ENCODE results near the gene FGF14. TPM values are rescaled to one million over a fixed set of nuclear protein-coding genes. Genes with fewer than 3 reads are reported as not detected.
"Not testable (repeated sequence)": the region's sequence is repeated elsewhere in the genome, so short reads cannot be mapped to it uniquely, and the experiment has no call there.

Gene FGF14
- total and polyA plus RNA-seq, 7 experiments from 2014 or later, result not detected

- Histone ChIP-seq H3K4me3 (ENCODE audit: low read length) (no peak overlapping the region), H3K36me3 (ENCODE audit: control insufficient read depth in 2 of 3, insufficient read depth in 3 of 3, low read length in 3 of 3) (no peaks in the 10 kb centered on the region), H3K27ac (ENCODE audit: low read depth, low read length) (no peak overlapping the region), H3K9me3 (ENCODE audit: control insufficient read depth in 2 of 3, low read length in 3 of 3) (no peaks in the 10 kb centered on the region), H3K4me1 (ENCODE audit: control insufficient read depth in 2 of 2, insufficient read depth in 2 of 2, low read length in 2 of 2) (no peaks in the 10 kb centered on the region), H3K27me3 (ENCODE audit: control insufficient read depth in 2 of 2, insufficient read depth in 2 of 2, low read length in 2 of 2) (no peaks in the 10 kb centered on the region)
- Mint-ChIP-seq H3K27ac (no peak overlapping the region), H3K9me3 (no peaks in the 10 kb centered on the region), H3K4me3 (no peak overlapping the region), H3K27me3 (peaks cover 0 to 12% (median 0%) of the 10 kb centered on the region in 5 donors), H3K36me3 (no peaks in the 10 kb centered on the region), H3K4me1 (peaks cover 0 to 1% (median 0%) of the 10 kb centered on the region in 7 donors)
- no peak for DNase-seq
- no peak for ATAC-seq
- intact Hi-C loops (cut with micrococcal nuclease), result loop anchor here in 1 of 2 donors (5.0 to 10.0 kb wide), 2 partner anchors 418 to 995 kb away; no protein-coding TSS in a partner anchor
- ChIA-PET POLR2A (no interaction called here), CTCF (no interaction called here)
Observed at GRCh38 chr13:102139626-102140025, 262.2 kb downstream of the FGF14 start.

- H3K27ac ChIP-seq (ENCODE audit: low read depth, low read length), result no peak overlapping the region
- DNase-seq, result no peak
- Mint-ChIP-seq H3K27ac (no peak overlapping the region), H3K4me1 (peaks cover 0 to 1% (median 0%) of the 10 kb centered on the region in 7 donors), H3K27me3 (peaks cover 0 to 12% (median 0%) of the 10 kb centered on the region in 5 donors), H3K9me3 (no peaks in the 10 kb centered on the region), H3K36me3 (no peaks in the 10 kb centered on the region), H3K4me3 (no peak overlapping the region)
- no peak overlapping the region for H3K4me3 ChIP-seq (ENCODE audit: low read length)
- H3K27me3 ChIP-seq (ENCODE audit: control insufficient read depth in 2 of 2, insufficient read depth in 2 of 2, low read length in 2 of 2), result no peaks in the 10 kb centered on the region
- H3K36me3 ChIP-seq (ENCODE audit: control insufficient read depth in 2 of 3, insufficient read depth in 3 of 3, low read length in 3 of 3), result no peaks in the 10 kb centered on the region
- ATAC-seq, result no peak
- CTCF ChIA-PET, result no interaction called here
- intact Hi-C loops (cut with micrococcal nuclease), result no loop called here
- H3K9me3 ChIP-seq (ENCODE audit: control insufficient read depth in 2 of 3, low read length in 3 of 3), result no peaks in the 10 kb centered on the region
- H3K4me1 ChIP-seq (ENCODE audit: control insufficient read depth in 2 of 2, insufficient read depth in 2 of 2, low read length in 2 of 2), result no peaks in the 10 kb centered on the region
- POLR2A ChIA-PET, result no interaction called here
Observed at GRCh38 chr13:102138635-102139190, 263.1 kb downstream of the FGF14 start.

GRCh38 chr13:102137904-102138303 is 263.9 kb downstream of the FGF14 start:
- H3K27me3 ChIP-seq (ENCODE audit: control insufficient read depth in 2 of 2, insufficient read depth in 2 of 2, low read length in 2 of 2); ATAC-seq; intact Hi-C loops (cut with micrococcal nuclease); H3K27ac Mint-ChIP-seq; H3K27ac ChIP-seq (ENCODE audit: low read depth, low read length); H3K36me3 Mint-ChIP-seq; H3K4me1 ChIP-seq (ENCODE audit: control insufficient read depth in 2 of 2, insufficient read depth in 2 of 2, low read length in 2 of 2); H3K4me3 Mint-ChIP-seq; H3K4me1 Mint-ChIP-seq; POLR2A ChIA-PET; H3K36me3 ChIP-seq (ENCODE audit: control insufficient read depth in 2 of 3, insufficient read depth in 3 of 3, low read length in 3 of 3); H3K27me3 Mint-ChIP-seq; H3K9me3 Mint-ChIP-seq; H3K9me3 ChIP-seq (ENCODE audit: control insufficient read depth in 2 of 3, low read length in 3 of 3); CTCF ChIA-PET; H3K4me3 ChIP-seq (ENCODE audit: low read length); DNase-seq: not testable (repeated sequence)

GRCh38 chr13:102136735-102137296 is 265.0 kb downstream of the FGF14 start:
- Histone ChIP-seq H3K4me3 (ENCODE audit: low read length) (no peak overlapping the region), H3K36me3 (ENCODE audit: control insufficient read depth in 2 of 3, insufficient read depth in 3 of 3, low read length in 3 of 3) (no peaks in the 10 kb centered on the region), H3K27ac (ENCODE audit: low read depth, low read length) (no peak overlapping the region), H3K27me3 (ENCODE audit: control insufficient read depth in 2 of 2, insufficient read depth in 2 of 2, low read length in 2 of 2) (no peaks in the 10 kb centered on the region), H3K9me3 (ENCODE audit: control insufficient read depth in 2 of 3, low read length in 3 of 3) (no peaks in the 10 kb centered on the region), H3K4me1 (ENCODE audit: control insufficient read depth in 2 of 2, insufficient read depth in 2 of 2, low read length in 2 of 2) (no peaks in the 10 kb centered on the region)
- DNase-seq, result no peak
- Mint-ChIP-seq H3K4me3 (no peak overlapping the region), H3K4me1 (peaks cover 0 to 1% (median 0%) of the 10 kb centered on the region in 7 donors), H3K9me3 (no peaks in the 10 kb centered on the region), H3K36me3 (no peaks in the 10 kb centered on the region), H3K27ac (no peak overlapping the region), H3K27me3 (peaks cover 0 to 7% (median 0%) of the 10 kb centered on the region in 5 donors)
- ATAC-seq, result no peak
- intact Hi-C loops (cut with micrococcal nuclease), result no loop called here
- CTCF ChIA-PET, result no interaction called here
- POLR2A ChIA-PET, result no interaction called here

GRCh38 chr13:102132777-102133295 is 269.0 kb downstream of the FGF14 start:
- no peaks in the 10 kb centered on the region for H3K4me1 Mint-ChIP-seq
- no peak for ATAC-seq
- POLR2A ChIA-PET, result no interaction called here
- intact Hi-C loops (cut with micrococcal nuclease), result no loop called here
- Histone ChIP-seq H3K27ac (ENCODE audit: low read depth, low read length) (no peak overlapping the region), H3K4me1 (ENCODE audit: control insufficient read depth in 2 of 2, insufficient read depth in 2 of 2, low read length in 2 of 2) (no peaks in the 10 kb centered on the region), H3K9me3 (ENCODE audit: control insufficient read depth in 2 of 3, low read length in 3 of 3) (no peaks in the 10 kb centered on the region), H3K27me3 (ENCODE audit: control insufficient read depth in 2 of 2, insufficient read depth in 2 of 2, low read length in 2 of 2) (no peaks in the 10 kb centered on the region), H3K36me3 (ENCODE audit: control insufficient read depth in 2 of 3, insufficient read depth in 3 of 3, low read length in 3 of 3) (no peaks in the 10 kb centered on the region), H3K4me3 (ENCODE audit: low read length) (no peak overlapping the region)
- no peak for DNase-seq
- H3K9me3 Mint-ChIP-seq, result peaks cover 0 to 2% (median 0%) of the 10 kb centered on the region in 11 donors
- H3K4me3 Mint-ChIP-seq, result no peak overlapping the region
- H3K27ac Mint-ChIP-seq, result no peak overlapping the region
- no peaks in the 10 kb centered on the region for H3K36me3 Mint-ChIP-seq
- peaks cover 0 to 17% (median 5%) of the 10 kb centered on the region in 5 donors for H3K27me3 Mint-ChIP-seq
- CTCF ChIA-PET, result no interaction called here

- CTCF ChIA-PET, result no interaction called here
- H3K27ac ChIP-seq (ENCODE audit: low read depth, low read length), result no peak overlapping the region
- ATAC-seq (no peak), DNase-seq (no peak)
- H3K4me1 ChIP-seq (ENCODE audit: control insufficient read depth in 2 of 2, insufficient read depth in 2 of 2, low read length in 2 of 2), result no peaks in the 10 kb centered on the region
- intact Hi-C loops (cut with micrococcal nuclease), result no loop called here
- H3K27ac Mint-ChIP-seq, result no peak overlapping the region
- no peak overlapping the region for H3K4me3 ChIP-seq (ENCODE audit: low read length)
- H3K4me1 Mint-ChIP-seq, result no peaks in the 10 kb centered on the region
- H3K36me3 ChIP-seq (ENCODE audit: control insufficient read depth in 2 of 3, insufficient read depth in 3 of 3, low read length in 3 of 3), result no peaks in the 10 kb centered on the region
- no peak overlapping the region for H3K4me3 Mint-ChIP-seq
- POLR2A ChIA-PET, result no interaction called here
- peaks cover 0 to 17% (median 5%) of the 10 kb centered on the region in 5 donors for H3K27me3 Mint-ChIP-seq
- H3K9me3 ChIP-seq (ENCODE audit: control insufficient read depth in 2 of 3, low read length in 3 of 3), result no peaks in the 10 kb centered on the region
- H3K27me3 ChIP-seq (ENCODE audit: control insufficient read depth in 2 of 2, insufficient read depth in 2 of 2, low read length in 2 of 2), result no peaks in the 10 kb centered on the region
- peaks cover 0 to 2% (median 0%) of the 10 kb centered on the region in 11 donors for H3K9me3 Mint-ChIP-seq
- no peaks in the 10 kb centered on the region for H3K36me3 Mint-ChIP-seq
Observed at GRCh38 chr13:102131246-102131645, 270.6 kb downstream of the FGF14 start.

- POLR2A ChIA-PET, result no interaction called here
- Histone ChIP-seq H3K36me3 (ENCODE audit: control insufficient read depth in 2 of 3, insufficient read depth in 3 of 3, low read length in 3 of 3) (no peaks in the 10 kb centered on the region), H3K27ac (ENCODE audit: low read depth, low read length) (no peak overlapping the region), H3K4me1 (ENCODE audit: control insufficient read depth in 2 of 2, insufficient read depth in 2 of 2, low read length in 2 of 2) (no peaks in the 10 kb centered on the region), H3K4me3 (ENCODE audit: low read length) (no peak overlapping the region), H3K27me3 (ENCODE audit: control insufficient read depth in 2 of 2, insufficient read depth in 2 of 2, low read length in 2 of 2) (no peaks in the 10 kb centered on the region), H3K9me3 (ENCODE audit: control insufficient read depth in 2 of 3, low read length in 3 of 3) (no peaks in the 10 kb centered on the region)
- CTCF ChIA-PET, result no interaction called here
- peaks cover 0 to 2% (median 0%) of the 10 kb centered on the region in 11 donors for H3K9me3 Mint-ChIP-seq
- no peaks in the 10 kb centered on the region for H3K4me1 Mint-ChIP-seq
- no peaks in the 10 kb centered on the region for H3K36me3 Mint-ChIP-seq
- intact Hi-C loops (cut with micrococcal nuclease), result no loop called here
- peaks cover 0 to 17% (median 7%) of the 10 kb centered on the region in 5 donors for H3K27me3 Mint-ChIP-seq
- H3K4me3 Mint-ChIP-seq, result no peak overlapping the region
- no peak overlapping the region for H3K27ac Mint-ChIP-seq
- DNase-seq (no peak), ATAC-seq (no peak)
Observed at GRCh38 chr13:102128216-102128810, 273.5 kb downstream of the FGF14 start.
